Coronary artery (tissue), 2 donors: ENCODE measurements around the gene NEURL2.

Experiments used
- DNase-seq: peaks from one replicate; pipeline ENCODE4 v3.0.0-alpha.2; 2017; ENCODE audit warnings: low spot score
- H3K27ac ChIP-seq, 2 donors: fragments of 200-600 bp; sonication (generic); one replicate each; pipeline ENCODE4 v1.5.1; 2016 to 2019
- H3K4me3 ChIP-seq: fragments of 200-600 bp; sonication (generic); 2 replicates; pipeline ENCODE4 v1.5.1; 2016; ENCODE audit warnings: mild to moderate bottlenecking, moderate library complexity
- CTCF ChIP-seq: fragments of 200-600 bp; sonication (generic); IDR thresholded peaks from one replicate; pipeline ENCODE4 v1.5.1; 2019; ENCODE audit warnings: antibody characterized with exemption

NEURL2 gene

GRCh38 chr20:45840700-45841198, 50.3 kb downstream of the NEURL2 start:
- DNase-seq, result no peak
- Histone ChIP-seq H3K4me3 (no peak overlapping the region), H3K27ac (peak overlapping the region in 1 of 2 donors; percentile 28)
- TF ChIP-seq CTCF, result no peak
